HepG2 (cell line): ENCODE data around the gene GANC. TPM values are rescaled to one million over a fixed set of nuclear protein-coding genes. Genes with fewer than 3 reads are reported as not detected.

Experiments
- AHR ChIP-seq: IDR thresholded peaks from 2 replicates; pipeline ENCODE4 v1.6.1; 2018; ENCODE audit warnings: missing genetic modification reagents, missing compliant biosample characterization
- CENPX ChIP-seq: sonication (generic); formaldehyde crosslinking; IDR thresholded peaks from 2 replicates; pipeline ENCODE4 v1.9.0; 2021; ENCODE audit warnings: mild to moderate bottlenecking, missing genetic modification reagents, moderate library complexity
- CREB1 ChIP-seq, 2 experiments: fragments of 450-650 bp in 1 of 2; IDR thresholded peaks; 2 replicates each; pipeline ENCODE4 v1.6.1; 2016 to 2017; ENCODE audit warnings: control low read depth in 1 of 2, mild to moderate bottlenecking in 1 of 2, missing compliant biosample characterization in 1 of 2, missing genetic modification characterization in 1 of 2
- DNMT1 ChIP-seq: sonication (generic); formaldehyde crosslinking; IDR thresholded peaks from 2 replicates; pipeline ENCODE4 v1.5.1; 2020; ENCODE audit warnings: mild to moderate bottlenecking, missing genetic modification reagents
- ZBED4 ChIP-seq: sonication (generic); formaldehyde crosslinking; IDR thresholded peaks from 2 replicates; pipeline ENCODE4 v1.4.0; 2020; ENCODE audit warnings: missing genetic modification reagents, borderline replicate concordance
- ZBTB14 ChIP-seq: sonication (generic); formaldehyde crosslinking; IDR thresholded peaks from 2 replicates; pipeline ENCODE4 v1.4.0; 2020; ENCODE audit warnings: missing genetic modification reagents
- ZNF564 ChIP-seq: sonication (generic); formaldehyde crosslinking; IDR thresholded peaks from 2 replicates; pipeline ENCODE4 v1.8.1; 2023; ENCODE audit warnings: mild to moderate bottlenecking, missing genetic modification reagents
- ZNF678 ChIP-seq: sonication (generic); formaldehyde crosslinking; IDR thresholded peaks from 2 replicates; pipeline ENCODE4 v1.4.0; 2020; ENCODE audit warnings: mild to moderate bottlenecking, missing genetic modification reagents
- polyA plus RNA-seq, 8 experiments: library from polyadenylated mRNA; depleted of rRNA in 3 of 8; stranded (reverse) in 7 of 8; unstranded in 1 of 8; fragments of >200 nt; fragmentation: Illumina TruSeq in 4 of 8; extraction: Trizol in 4 of 8; gene quantifications; 2 replicates each; pipeline versions ENCODE4 v1.2.1 to v1.2.3, GENCODE V29; 2011 to 2016; ENCODE audit warnings: low read depth in 4 of 8, missing spikeins in 1 of 8, mixed read lengths in 1 of 8; ENCODE audit not compliant: insufficient read depth in 1 of 8
- total RNA-seq, 5 experiments: library from RNA; depleted of rRNA; stranded (reverse); fragments of >200 nt; fragmentation: Illumina TruSeq; extraction: Trizol; gene quantifications; 2 replicates each; pipeline ENCODE4 v1.2.3, GENCODE V29; 2016; ENCODE audit warnings: low read depth in 1 of 5
- TF ChIP-seq, protein P1 (sequence below): sonication (generic); formaldehyde crosslinking; IDR thresholded peaks from 2 replicates; pipeline ENCODE4 v1.5.1; 2020; ENCODE audit warnings: mild to moderate bottlenecking, moderate library complexity, missing genetic modification reagents
- TF ChIP-seq, protein P2 (sequence below): sonication (generic); formaldehyde crosslinking; IDR thresholded peaks from 2 replicates; pipeline ENCODE4 v1.5.1; 2020; ENCODE audit warnings: mild to moderate bottlenecking, missing genetic modification reagents, moderate library complexity
- TF ChIP-seq, protein P3 (sequence below): sonication (generic); formaldehyde crosslinking; IDR thresholded peaks from 2 replicates; pipeline ENCODE4 v1.4.0; 2020; ENCODE audit warnings: missing genetic modification reagents
- TF ChIP-seq, protein P4 (sequence below): sonication (generic); formaldehyde crosslinking; IDR thresholded peaks from 2 replicates; pipeline ENCODE4 v1.9.0; 2021; ENCODE audit warnings: missing genetic modification reagents, mild to moderate bottlenecking, borderline replicate concordance
- TF ChIP-seq, protein P5 (sequence below): conservative IDR thresholded peaks from 2 replicates; pipeline ENCODE4 v1.6.1; 2018; ENCODE audit warnings: missing genetic modification reagents

GANC gene
- total and polyA plus RNA-seq, 2 of the 13 experiments (the other 11 are each of a cell fraction or from before 2014, with no cell fraction given): 17.0 to 21.0 TPM

- TF ChIP-seq, protein P1, sequence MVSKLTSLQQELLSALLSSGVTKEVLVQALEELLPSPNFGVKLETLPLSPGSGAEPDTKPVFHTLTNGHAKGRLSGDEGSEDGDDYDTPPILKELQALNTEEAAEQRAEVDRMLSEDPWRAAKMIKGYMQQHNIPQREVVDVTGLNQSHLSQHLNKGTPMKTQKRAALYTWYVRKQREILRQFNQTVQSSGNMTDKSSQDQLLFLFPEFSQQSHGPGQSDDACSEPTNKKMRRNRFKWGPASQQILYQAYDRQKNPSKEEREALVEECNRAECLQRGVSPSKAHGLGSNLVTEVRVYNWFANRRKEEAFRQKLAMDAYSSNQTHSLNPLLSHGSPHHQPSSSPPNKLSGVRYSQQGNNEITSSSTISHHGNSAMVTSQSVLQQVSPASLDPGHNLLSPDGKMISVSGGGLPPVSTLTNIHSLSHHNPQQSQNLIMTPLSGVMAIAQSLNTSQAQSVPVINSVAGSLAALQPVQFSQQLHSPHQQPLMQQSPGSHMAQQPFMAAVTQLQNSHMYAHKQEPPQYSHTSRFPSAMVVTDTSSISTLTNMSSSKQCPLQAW: peak; percentile 81
- TF ChIP-seq, protein P2, sequence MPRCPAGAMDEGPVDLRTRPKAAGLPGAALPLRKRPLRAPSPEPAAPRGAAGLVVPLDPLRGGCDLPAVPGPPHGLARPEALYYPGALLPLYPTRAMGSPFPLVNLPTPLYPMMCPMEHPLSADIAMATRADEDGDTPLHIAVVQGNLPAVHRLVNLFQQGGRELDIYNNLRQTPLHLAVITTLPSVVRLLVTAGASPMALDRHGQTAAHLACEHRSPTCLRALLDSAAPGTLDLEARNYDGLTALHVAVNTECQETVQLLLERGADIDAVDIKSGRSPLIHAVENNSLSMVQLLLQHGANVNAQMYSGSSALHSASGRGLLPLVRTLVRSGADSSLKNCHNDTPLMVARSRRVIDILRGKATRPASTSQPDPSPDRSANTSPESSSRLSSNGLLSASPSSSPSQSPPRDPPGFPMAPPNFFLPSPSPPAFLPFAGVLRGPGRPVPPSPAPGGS (CRISPR knock-in tag): peak; percentile 45; the same call in 1 of the 2 replicates
- TF ChIP-seq, protein P3, sequence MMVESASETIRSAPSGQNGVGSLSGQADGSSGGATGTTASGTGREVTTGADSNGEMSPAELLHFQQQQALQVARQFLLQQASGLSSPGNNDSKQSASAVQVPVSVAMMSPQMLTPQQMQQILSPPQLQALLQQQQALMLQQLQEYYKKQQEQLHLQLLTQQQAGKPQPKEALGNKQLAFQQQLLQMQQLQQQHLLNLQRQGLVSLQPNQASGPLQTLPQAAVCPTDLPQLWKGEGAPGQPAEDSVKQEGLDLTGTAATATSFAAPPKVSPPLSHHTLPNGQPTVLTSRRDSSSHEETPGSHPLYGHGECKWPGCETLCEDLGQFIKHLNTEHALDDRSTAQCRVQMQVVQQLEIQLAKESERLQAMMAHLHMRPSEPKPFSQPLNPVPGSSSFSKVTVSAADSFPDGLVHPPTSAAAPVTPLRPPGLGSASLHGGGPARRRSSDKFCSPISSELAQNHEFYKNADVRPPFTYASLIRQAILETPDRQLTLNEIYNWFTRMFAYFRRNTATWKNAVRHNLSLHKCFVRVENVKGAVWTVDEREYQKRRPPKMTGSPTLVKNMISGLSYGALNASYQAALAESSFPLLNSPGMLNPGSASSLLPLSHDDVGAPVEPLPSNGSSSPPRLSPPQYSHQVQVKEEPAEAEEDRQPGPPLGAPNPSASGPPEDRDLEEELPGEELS (CRISPR knock-in tag): peak; percentile 45
- TF ChIP-seq CENPX (CRISPR knock-in tag): no peak
- TF ChIP-seq ZBED4: peak; percentile 72; the same call in 1 of the 2 replicates
- no peak for TF ChIP-seq AHR (CRISPR knock-in tag)
- TF ChIP-seq ZNF678 (CRISPR knock-in tag): no peak
- TF ChIP-seq DNMT1: no peak
- TF ChIP-seq CREB1 (IDR thresholded peaks at IDR 0.05): peak; percentile 69
- TF ChIP-seq CREB1 (CRISPR knock-in tag; IDR thresholded peaks at IDR 0.05): peak; percentile 81
- no peak for TF ChIP-seq ZBTB14 (CRISPR knock-in tag)
- no peak; the same call in 1 of the 2 replicates for TF ChIP-seq ZNF564 (CRISPR knock-in tag)
- TF ChIP-seq, protein P4, sequence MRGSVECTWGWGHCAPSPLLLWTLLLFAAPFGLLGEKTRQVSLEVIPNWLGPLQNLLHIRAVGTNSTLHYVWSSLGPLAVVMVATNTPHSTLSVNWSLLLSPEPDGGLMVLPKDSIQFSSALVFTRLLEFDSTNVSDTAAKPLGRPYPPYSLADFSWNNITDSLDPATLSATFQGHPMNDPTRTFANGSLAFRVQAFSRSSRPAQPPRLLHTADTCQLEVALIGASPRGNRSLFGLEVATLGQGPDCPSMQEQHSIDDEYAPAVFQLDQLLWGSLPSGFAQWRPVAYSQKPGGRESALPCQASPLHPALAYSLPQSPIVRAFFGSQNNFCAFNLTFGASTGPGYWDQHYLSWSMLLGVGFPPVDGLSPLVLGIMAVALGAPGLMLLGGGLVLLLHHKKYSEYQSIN: 0 out of 2 replicates have a peak, but pooled peaks have one; percentile 46
- TF ChIP-seq, protein P5, sequence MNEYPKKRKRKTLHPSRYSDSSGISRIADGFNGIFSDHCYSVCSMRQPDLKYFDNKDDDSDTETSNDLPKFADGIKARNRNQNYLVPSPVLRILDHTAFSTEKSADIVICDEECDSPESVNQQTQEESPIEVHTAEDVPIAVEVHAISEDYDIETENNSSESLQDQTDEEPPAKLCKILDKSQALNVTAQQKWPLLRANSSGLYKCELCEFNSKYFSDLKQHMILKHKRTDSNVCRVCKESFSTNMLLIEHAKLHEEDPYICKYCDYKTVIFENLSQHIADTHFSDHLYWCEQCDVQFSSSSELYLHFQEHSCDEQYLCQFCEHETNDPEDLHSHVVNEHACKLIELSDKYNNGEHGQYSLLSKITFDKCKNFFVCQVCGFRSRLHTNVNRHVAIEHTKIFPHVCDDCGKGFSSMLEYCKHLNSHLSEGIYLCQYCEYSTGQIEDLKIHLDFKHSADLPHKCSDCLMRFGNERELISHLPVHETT (CRISPR knock-in tag): no peak; the same call in none of the 2 replicates
Measured at GRCh38 chr15:42272939-42273899, at the start of gene GANC, which contains the start of gene TMEM87A (continued).
